Fibroblast of lung (primary cell): ENCODE results near the gene VCP. TPM values are rescaled to one million over a fixed set of nuclear protein-coding genes. Genes with fewer than 3 reads are reported as not detected.

Source experiments
- DNase-seq, 2 donors: peaks; one replicate each; pipeline versions ENCODE4 v3.0.0 to v3.0.0-alpha.2; 2010; ENCODE audit warnings: low read depth in 2 of 2
- H2AFZ ChIP-seq: 2 replicates; pipeline ENCODE4 v1.5.1; 2012; ENCODE audit warnings: low read length, control low read depth, inconsistent platforms
- H3K27ac ChIP-seq: 2 replicates; pipeline ENCODE4 v1.5.1; 2011; ENCODE audit warnings: low read length, control low read depth; ENCODE audit not compliant: insufficient read depth
- H3K27me3 ChIP-seq: 2 replicates; pipeline ENCODE4 v1.5.1; 2011; ENCODE audit warnings: mild to moderate bottlenecking, low read length; ENCODE audit not compliant: control insufficient read depth, insufficient read depth
- H3K36me3 ChIP-seq: 2 replicates; pipeline ENCODE4 v1.5.1; 2011; ENCODE audit warnings: low read length; ENCODE audit not compliant: control insufficient read depth, insufficient read depth
- H3K4me1 ChIP-seq: 2 replicates; pipeline ENCODE4 v1.5.1; 2011; ENCODE audit warnings: low read length; ENCODE audit not compliant: control insufficient read depth, insufficient read depth; ENCODE audit errors: extremely low read depth
- H3K4me2 ChIP-seq: 2 replicates; pipeline ENCODE4 v1.5.1; 2011; ENCODE audit warnings: low read length, control low read depth; ENCODE audit not compliant: insufficient read depth; ENCODE audit errors: extremely low read depth
- H3K4me3 ChIP-seq, 4 experiments: fragments of 200-600 bp in 1 of 4; sonication (generic) in 1 of 4; replicated peaks in 1 of 4; 2 replicates each; pipeline ENCODE4 v1.5.1; 2011 to 2016; ENCODE audit warnings: low read length in 4 of 4, low read depth in 3 of 4, mild to moderate bottlenecking in 3 of 4, control low read depth in 2 of 4, inconsistent platforms in 1 of 4, mixed read lengths in 1 of 4; ENCODE audit not compliant: insufficient read depth in 1 of 4; ENCODE audit errors: control extremely low read depth in 1 of 4
- H3K79me2 ChIP-seq: 2 replicates; pipeline ENCODE4 v1.5.1; 2012; ENCODE audit warnings: mild to moderate bottlenecking, low read length, inconsistent platforms; ENCODE audit not compliant: control insufficient read depth, insufficient read depth
- H3K9ac ChIP-seq: 2 replicates; pipeline ENCODE4 v1.5.1; 2011; ENCODE audit warnings: mild to moderate bottlenecking, low read length, control low read depth; ENCODE audit not compliant: insufficient read depth
- H3K9me3 ChIP-seq: 2 replicates; pipeline ENCODE4 v1.5.1; 2012; ENCODE audit warnings: low read depth, low read length; ENCODE audit not compliant: control insufficient read depth, insufficient read depth
- H4K20me1 ChIP-seq: 2 replicates; pipeline ENCODE4 v1.5.1; 2011; ENCODE audit warnings: low read length; ENCODE audit not compliant: control insufficient read depth, insufficient read depth; ENCODE audit errors: extremely low read depth
- CTCF ChIP-seq, 2 donors: IDR thresholded peaks in 1 of 2; conservative IDR thresholded peaks in 1 of 2; 1 replicate in 1 of 2; 2 replicates in 1 of 2; pipeline ENCODE4 v1.5.1; 2011 to 2012; ENCODE audit warnings: low read length in 2 of 2, control low read depth in 1 of 2, inconsistent platforms in 1 of 2, low read depth in 1 of 2, mild to moderate bottlenecking in 1 of 2
- EZH2 ChIP-seq: IDR thresholded peaks from 2 replicates; pipeline ENCODE4 v1.5.1; 2012; ENCODE audit warnings: low read length, control low read depth, mild to moderate bottlenecking; ENCODE audit errors: missing control alignments
- polyA minus RNA-seq: library from RNA; depleted of rRNA, polyadenylated mRNA; stranded (reverse); fragments of >200 nt; gene quantifications from 2 replicates; pipeline ENCODE4 v1.2.3, GENCODE V29; 2011; ENCODE audit warnings: low replicate concordance
- polyA plus RNA-seq, 2 donors: library from polyadenylated mRNA; depleted of rRNA in 1 of 2; stranded (reverse) in 1 of 2; unstranded in 1 of 2; fragments of >200 nt; gene quantifications; 2 replicates each; pipeline ENCODE4 v1.2.1, GENCODE V29; 2011 to 2012; ENCODE audit warnings: missing spikeins in 1 of 2
- total RNA-seq: library from RNA; depleted of rRNA; stranded (reverse); fragments of >200 nt; gene quantifications from 2 replicates; pipeline ENCODE4 v1.2.1, GENCODE V29; 2014

The VCP gene
- total RNA-seq (220 and 340 TPM in 2 replicates), polyA plus RNA-seq (298 and 306 TPM in 2 replicates), polyA minus RNA-seq (669 and 750 TPM in 2 replicates)
- polyA plus RNA-seq (2012) = 323 and 361 TPM in 2 replicates

DNA sequence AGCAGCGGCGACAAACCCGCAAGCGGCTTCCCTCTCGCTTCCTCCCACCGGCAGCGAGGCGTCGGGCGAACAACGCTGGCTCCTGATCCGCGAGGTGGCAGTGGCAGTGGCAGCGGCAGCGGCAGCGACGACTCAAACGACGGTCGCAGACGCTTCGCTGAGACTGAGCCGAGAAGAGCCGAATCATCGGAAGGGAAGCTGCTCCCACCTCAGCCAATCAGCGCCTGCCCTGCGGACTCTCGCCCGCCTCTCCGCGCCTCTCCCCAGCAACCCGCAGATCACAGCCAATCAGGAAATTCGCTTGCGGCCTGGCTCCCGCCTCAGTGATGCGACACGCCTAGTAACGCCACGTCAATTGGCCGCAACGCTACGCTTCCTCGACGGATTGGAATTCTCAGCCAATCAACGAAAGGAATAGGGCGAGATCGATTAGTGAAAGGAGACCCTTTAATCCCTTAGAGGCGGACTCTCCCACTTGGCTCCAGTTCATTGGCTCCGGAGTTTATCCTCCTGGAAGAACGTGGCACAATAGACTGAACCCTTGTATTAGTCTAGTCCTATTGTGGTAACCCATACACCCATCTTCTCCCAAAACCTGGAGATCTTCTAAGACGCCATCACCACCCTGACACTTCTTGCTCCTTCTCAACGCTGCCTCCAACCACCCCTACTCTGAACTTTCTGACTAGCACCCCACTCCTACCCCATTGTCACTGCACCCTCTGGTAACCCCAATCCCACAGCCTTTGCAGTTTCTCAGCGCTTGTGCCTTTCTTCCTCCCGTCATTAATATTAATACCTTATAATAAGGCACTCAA lies at the start of gene VCP:
Gene VCP, minus strand, starts transcription at position 165 of the 818 bp plus-strand sequence. CDS start 272 bp downstream, outside the sequence.
- Histone ChIP-seq H3K4me1 (no peaks in the 10 kb centered on the region), H3K36me3 (peaks cover 7% of the 10 kb centered on the region), H3K4me2 (peak within 1 kb of the TSS; percentile 100), H2AFZ (no peak within 1 kb of the TSS), H3K27me3 (no peaks in the 10 kb centered on the region), H3K9me3 (no peaks in the 10 kb centered on the region), H4K20me1 (peaks cover 17% of the 10 kb centered on the region), H3K79me2 (peaks cover 50% of the 10 kb centered on the region), H3K27ac (peak within 1 kb of the TSS; percentile 99), H3K4me3 (peak within 1 kb of the TSS; percentile 80 to 95 (median 81)), H3K9ac (peak within 1 kb of the TSS; percentile 100)
- TF ChIP-seq EZH2 = no peak
- no peak for TF ChIP-seq CTCF (conservative IDR thresholded peaks at IDR 0.05 in 1 of 2, IDR thresholded peaks at IDR 0.05 in 1 of 2; ENCODE audit: low read depth in 1 of 2, low read length in 2 of 2)
- DNase-seq = peak; percentile 99

DNA sequence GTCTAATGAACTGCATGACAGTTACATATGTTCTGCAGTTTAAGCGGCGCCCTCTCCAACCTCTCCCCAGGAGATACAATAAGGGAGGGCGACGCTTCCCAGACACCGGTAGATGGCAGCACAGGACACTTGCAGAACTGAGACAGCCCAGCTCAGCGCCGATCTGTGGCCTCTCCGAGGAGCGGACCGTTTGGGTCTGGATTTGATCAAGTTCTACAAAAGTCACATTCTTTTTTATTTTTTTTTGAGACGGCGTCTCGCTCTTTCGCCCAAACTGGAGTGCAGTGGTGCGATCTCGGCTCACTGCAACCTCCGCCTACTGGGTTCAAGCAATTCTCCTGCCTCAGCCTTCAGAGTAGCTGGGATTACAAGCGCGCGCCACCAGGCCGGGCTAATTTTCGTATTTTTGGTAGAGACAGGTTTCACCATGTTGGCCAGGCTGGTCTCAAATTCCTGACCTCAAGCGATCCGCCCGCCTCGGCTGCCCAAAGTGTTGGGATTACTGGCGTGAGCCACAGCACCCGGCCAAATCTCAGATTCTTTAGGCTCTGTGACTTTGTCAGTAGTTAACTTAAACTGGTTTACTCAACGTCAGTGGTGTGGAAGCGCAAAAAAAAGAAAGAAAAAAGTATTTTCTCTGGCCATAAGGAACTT lies 44.6 kb upstream of the VCP start:
- H3K36me3 ChIP-seq = no peaks in the 10 kb centered on the region
- no peak overlapping the region for H3K27ac ChIP-seq
- peak; percentile 89 to 96 for TF ChIP-seq CTCF (conservative IDR thresholded peaks at IDR 0.05 in 1 of 2, IDR thresholded peaks at IDR 0.05 in 1 of 2; ENCODE audit: low read depth in 1 of 2, low read length in 2 of 2)
- TF ChIP-seq EZH2 = no peak
- H3K79me2 ChIP-seq = peaks cover 12% of the 10 kb centered on the region
- no peaks in the 10 kb centered on the region for H4K20me1 ChIP-seq
- H3K9ac ChIP-seq = no peak overlapping the region
- H3K27me3 ChIP-seq = no peaks in the 10 kb centered on the region
- peak; percentile 84 to 94 for DNase-seq
- H3K9me3 ChIP-seq = no peaks in the 10 kb centered on the region
- peak overlapping the region; percentile 100 for H3K4me2 ChIP-seq
- peaks cover 17% of the 10 kb centered on the region for H3K4me1 ChIP-seq
- H3K4me3 ChIP-seq = peak overlapping the region; percentile 70 to 93 (median 82)
- peak overlapping the region; percentile 88 for H2AFZ ChIP-seq

DNA sequence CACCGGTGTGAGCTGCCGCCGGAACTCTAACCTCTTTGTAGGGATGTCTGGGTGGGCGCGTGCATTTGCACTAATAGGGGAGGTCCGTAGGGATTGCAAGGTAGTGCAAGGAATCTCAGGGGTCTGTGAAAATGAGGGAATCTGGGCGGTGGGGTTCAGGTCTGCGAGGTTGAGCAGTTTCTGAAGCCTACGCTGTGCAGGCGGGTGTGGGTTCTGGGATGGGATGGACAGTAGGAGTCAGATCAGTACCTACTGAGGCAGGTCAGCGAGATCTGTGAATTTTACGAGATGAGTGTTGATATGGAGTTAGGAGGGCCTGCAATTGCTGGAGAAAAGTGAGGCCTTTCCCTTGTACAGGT lies 44.1 kb upstream of the VCP start:
- Histone ChIP-seq H3K9ac (no peak overlapping the region), H3K27ac (peak overlapping the region; percentile 94), H3K4me1 (peaks cover 20% of the 10 kb centered on the region), H4K20me1 (no peaks in the 10 kb centered on the region), H3K4me2 (peak overlapping the region; percentile 100), H3K9me3 (no peaks in the 10 kb centered on the region), H3K79me2 (peaks cover 12% of the 10 kb centered on the region), H3K27me3 (no peaks in the 10 kb centered on the region), H3K4me3 (peak overlapping the region; percentile 70 to 93 (median 82)), H3K36me3 (no peaks in the 10 kb centered on the region), H2AFZ (peak overlapping the region; percentile 88)
- no peak for DNase-seq
- TF ChIP-seq CTCF (conservative IDR thresholded peaks at IDR 0.05 in 1 of 2, IDR thresholded peaks at IDR 0.05 in 1 of 2; ENCODE audit: low read depth in 1 of 2, low read length in 2 of 2) = no peak
- no peak for TF ChIP-seq EZH2
